GM20000 (cell line): Measurements from ENCODE around the gene PRDM8.

Source experiments
- DNase-seq: peaks from one replicate; pipeline ENCODE4 v3.0.0; 2012; ENCODE audit warnings: low spot score
- TF ChIP-seq, protein P1 (sequence below): IDR thresholded peaks from 2 replicates; pipeline ENCODE4 v1.5.1; 2012; ENCODE audit warnings: mild to moderate bottlenecking, control low read depth; ENCODE audit errors: extremely low read depth, missing control alignments

The PRDM8 gene

DNA sequence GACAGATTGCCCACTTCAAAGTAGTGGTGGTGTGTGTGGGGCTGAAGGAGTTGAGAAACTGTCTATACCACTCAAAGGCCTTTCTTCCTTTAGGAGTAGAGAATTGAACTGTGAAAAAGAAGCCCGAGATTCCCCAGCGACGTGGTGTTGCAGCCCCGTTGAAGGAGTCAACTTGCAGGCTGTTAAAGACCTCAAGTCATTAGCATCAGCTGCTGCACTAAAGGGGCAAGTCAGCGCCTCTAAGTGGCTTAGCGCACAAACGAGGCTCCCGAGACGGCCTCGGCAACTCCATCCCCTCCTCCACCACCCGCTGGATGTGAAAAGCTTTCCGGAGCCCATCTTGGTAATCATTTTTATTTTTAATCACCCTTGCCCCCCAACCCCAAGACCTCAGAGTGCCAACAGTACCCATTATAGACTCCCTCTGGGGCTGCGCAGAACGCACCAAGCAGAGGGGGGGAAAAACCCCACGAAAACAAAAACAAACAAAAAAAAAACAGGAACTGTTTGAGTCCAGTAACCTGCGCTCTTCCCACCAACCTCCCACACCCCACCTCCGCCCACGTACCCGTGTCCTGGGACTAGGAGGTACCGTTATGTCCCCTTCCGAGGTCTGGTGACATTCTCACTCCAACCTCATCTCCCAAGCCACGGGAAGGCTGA, 913 bp upstream of the PRDM8 start:
- DNase-seq = no peak

DNA sequence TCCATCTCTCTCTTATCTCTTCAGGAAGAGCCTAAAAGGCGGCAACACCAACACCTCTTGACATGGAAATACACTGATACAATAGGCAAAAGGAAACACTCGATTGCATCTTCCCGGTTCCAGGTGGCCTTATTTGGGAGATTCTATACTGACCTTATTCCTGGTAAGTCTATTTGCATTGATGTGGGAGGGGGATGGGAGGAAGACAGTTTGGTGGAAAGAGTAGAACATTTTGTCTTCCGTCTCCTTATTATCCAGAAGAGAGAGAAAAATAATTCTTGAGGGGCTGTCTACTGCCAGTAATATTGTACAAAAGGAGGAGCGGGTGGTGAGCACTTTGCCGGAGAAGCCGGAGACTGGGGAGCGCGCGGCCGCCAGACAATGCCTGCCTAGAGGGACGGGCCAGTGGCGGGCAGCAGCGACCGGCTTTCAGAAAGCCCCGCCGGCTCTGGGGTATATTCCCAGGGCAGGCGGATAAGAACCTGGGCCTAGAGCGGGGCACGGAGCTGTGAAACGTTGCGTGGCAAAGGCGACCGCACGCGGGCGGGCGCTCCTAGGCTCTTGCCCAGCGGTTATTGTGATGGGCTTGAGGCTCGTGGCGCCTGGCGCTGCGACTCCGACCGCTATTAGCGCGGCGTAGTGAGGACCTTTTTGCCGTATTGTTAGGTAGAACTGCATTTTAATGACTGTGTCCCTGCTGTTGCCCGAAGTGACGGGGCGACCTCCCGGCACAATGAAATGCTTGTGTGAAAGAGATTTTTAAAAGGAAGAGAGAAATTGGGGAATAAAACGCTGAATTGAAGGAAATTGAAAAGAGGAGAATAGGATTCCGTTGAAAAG, 518 bp downstream of the PRDM8 start:
- DNase-seq = no peak
- TF ChIP-seq, protein P1, sequence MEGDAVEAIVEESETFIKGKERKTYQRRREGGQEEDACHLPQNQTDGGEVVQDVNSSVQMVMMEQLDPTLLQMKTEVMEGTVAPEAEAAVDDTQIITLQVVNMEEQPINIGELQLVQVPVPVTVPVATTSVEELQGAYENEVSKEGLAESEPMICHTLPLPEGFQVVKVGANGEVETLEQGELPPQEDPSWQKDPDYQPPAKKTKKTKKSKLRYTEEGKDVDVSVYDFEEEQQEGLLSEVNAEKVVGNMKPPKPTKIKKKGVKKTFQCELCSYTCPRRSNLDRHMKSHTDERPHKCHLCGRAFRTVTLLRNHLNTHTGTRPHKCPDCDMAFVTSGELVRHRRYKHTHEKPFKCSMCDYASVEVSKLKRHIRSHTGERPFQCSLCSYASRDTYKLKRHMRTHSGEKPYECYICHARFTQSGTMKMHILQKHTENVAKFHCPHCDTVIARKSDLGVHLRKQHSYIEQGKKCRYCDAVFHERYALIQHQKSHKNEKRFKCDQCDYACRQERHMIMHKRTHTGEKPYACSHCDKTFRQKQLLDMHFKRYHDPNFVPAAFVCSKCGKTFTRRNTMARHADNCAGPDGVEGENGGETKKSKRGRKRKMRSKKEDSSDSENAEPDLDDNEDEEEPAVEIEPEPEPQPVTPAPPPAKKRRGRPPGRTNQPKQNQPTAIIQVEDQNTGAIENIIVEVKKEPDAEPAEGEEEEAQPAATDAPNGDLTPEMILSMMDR = no peak

More for the DNA sequence above, 913 bp upstream of the PRDM8 start:
- TF ChIP-seq, protein P1 = no peak

DNA sequence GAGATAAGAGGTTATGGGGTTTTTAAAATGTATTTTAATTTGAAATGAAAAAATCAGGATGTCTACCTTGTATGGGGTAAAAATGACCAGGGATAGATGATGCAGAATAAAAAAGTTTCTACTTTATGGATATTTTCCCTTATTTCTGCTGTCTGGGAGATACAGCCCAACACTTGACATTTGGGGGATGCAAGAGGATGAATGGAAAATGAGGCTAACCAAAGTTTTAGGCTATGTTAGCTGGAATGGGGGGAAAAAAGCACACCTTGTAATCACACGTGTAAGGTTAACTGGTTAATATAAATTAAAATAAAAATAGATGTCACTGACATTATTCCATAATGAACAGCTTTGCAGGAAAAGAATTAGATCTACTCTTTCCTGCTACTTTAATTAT, 1.1 kb downstream of the PRDM8 start:
- TF ChIP-seq, protein P1 = no peak
- no peak for DNase-seq

DNA sequence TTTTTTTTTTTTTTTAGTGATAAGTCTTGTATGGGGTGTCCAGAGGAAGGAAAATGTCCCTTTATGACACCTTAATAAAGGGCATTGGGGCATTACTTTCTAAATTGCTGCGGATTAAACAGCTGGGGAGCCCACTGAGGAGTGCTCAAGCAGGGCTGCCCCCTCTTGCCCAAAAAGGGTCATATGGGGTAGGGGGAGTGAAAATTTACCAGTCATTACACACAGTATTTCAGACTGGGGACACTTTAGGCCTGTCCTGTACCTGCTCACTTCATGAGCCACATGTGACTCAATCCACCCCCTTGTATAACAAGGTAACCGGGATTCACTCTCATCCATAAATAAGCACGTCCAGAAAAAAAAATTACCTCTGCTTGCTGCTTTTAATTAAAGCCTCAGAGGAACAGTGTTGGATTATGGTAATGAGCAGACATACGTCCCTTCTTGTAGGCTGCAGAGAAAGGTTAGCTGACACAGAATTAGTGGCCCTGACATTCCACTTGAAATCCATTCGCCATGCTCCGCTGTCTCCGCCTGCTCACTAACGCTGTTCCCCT, 1.8 kb downstream of the PRDM8 start:
- peak; percentile 9 for DNase-seq
- TF ChIP-seq, protein P1 = no peak

DNA sequence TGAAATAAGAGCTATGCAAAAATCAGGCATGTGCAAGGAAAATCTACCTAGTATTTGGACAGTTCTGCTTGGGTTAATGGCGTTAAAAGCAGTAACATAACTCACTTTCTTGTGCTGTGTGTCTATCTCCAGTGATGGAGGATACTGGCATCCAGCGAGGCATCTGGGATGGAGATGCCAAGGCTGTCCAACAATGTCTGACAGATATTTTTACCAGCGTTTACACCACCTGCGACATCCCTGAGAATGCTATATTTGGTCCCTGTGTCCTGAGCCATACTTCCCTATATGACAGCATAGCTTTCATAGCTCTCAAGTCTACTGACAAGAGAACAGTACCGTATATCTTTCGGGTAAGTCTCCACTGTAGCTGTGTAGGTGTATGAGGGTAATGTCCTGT, 2.6 kb downstream of the PRDM8 start:
- DNase-seq = peak; percentile 11
- TF ChIP-seq, protein P1 = no peak

DNA sequence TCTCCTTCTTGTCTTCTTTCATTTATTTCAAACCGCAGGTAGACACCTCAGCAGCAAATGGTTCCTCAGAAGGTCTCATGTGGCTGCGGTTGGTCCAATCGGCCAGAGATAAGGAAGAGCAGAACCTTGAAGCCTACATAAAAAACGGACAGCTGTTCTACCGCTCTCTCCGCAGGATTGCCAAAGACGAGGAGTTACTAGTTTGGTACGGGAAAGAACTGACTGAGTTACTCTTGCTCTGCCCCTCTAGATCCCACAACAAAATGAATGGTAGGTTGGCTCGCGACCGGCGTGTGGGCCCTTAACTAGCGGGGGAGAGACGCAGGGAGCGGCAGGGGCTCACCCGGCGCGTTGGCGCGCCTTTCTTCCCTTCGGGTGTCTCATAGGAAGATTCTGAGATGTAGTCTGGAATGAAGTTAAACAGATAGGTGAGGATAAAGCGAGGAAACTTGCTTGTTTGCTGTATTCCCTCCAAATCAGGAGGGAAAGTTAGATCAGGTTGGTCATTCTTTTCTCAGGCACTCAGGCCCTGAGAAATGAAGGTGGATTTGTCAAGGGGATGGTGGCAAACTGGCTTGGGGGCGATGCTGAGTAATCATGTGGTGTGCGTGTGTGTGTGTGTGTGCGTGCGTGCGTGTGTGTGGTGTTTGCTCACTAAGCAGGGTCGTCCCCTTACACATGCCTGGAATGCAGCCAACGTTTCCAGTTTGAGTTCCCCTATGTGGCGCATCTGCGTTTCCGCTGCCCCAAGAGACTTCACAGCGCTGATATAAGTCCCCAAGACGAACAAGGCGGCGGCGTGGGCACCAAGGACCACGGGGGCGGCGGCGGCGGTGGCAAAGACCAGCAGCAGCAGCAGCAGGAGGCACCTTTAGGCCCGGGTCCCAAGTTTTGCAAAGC, 4.2 kb downstream of the PRDM8 start:
- TF ChIP-seq, protein P1 = no peak
- DNase-seq = peak; percentile 62
